ENCODE results near the gene PRELP.

- no peak for TF ChIP-seq CHD1 (IDR thresholded peaks at IDR 0.05; ENCODE audit: low read length)
- no peak for TF ChIP-seq L3MBTL2 (IDR thresholded peaks at IDR 0.05)
- TF ChIP-seq ZFX (CRISPR knock-in tag; IDR thresholded peaks at IDR 0.05), result no peak
- TF ChIP-seq CTCF (IDR thresholded peaks at IDR 0.05 in 2 of 3, conservative IDR thresholded peaks at IDR 0.05 in 1 of 3; ENCODE audit: insufficient read depth in 2 of 3, low read depth in 1 of 3, low read length in 3 of 3), result no peak
- TF ChIP-seq EZH2 (IDR thresholded peaks at IDR 0.05; ENCODE audit: borderline replicate concordance, low read depth, low read length), result no peak
- TF ChIP-seq MXD1 (CRISPR knock-in tag; IDR thresholded peaks at IDR 0.05; ENCODE audit: borderline replicate concordance, poor library complexity, severe bottlenecking), result no peak
- no peak for TF ChIP-seq HNRNPUL1 (IDR thresholded peaks at IDR 0.05; ENCODE audit: low read length)
These were observed 40.6 kb downstream of the PRELP start for GRCh38 chr1:203516184-203516583.
